ENCODE results near the gene LAMA4.

LAMA4 gene

GRCh38 chr6:112298816-112299281 lies 44.5 kb upstream of the LAMA4 start:
- no peaks in the 10 kb centered on the region for H3K36me3 ChIP-seq (replicated peaks in 1 of 2; ENCODE audit: control insufficient read depth in 2 of 2, insufficient read depth in 2 of 2, low read length in 2 of 2)
- H4K8ac ChIP-seq (ENCODE audit: low read depth, low read length) = no peak overlapping the region
- no peak overlapping the region for H2BK120ac ChIP-seq (ENCODE audit: low read depth, low read length)
- no peak overlapping the region for H3K23ac ChIP-seq (ENCODE audit: low read depth, low read length, poor library complexity)
- no peak overlapping the region for H3K9ac ChIP-seq (ENCODE audit: low read depth, low read length, poor library complexity)
- H3K18ac ChIP-seq (ENCODE audit: low read length) = no peak overlapping the region
- H4K91ac ChIP-seq (ENCODE audit: low read depth, low read length, poor library complexity) = no peak overlapping the region
- no peak overlapping the region for H3K27ac ChIP-seq (replicated peaks; ENCODE audit: low read length)
- H3K14ac ChIP-seq (ENCODE audit: low read length) = no peak overlapping the region
- H3K9me3 ChIP-seq (replicated peaks in 1 of 2; ENCODE audit: control insufficient read depth in 2 of 2, insufficient read depth in 1 of 2, low read depth in 1 of 2, low read length in 2 of 2) = no peaks in the 10 kb centered on the region
- H3K4me1 ChIP-seq (ENCODE audit: control insufficient read depth in 2 of 2, insufficient read depth in 1 of 2, low read depth in 1 of 2, low read length in 2 of 2) = peaks cover 2 to 21% of the 10 kb centered on the region in 2 donors
- H3K27me3 ChIP-seq (ENCODE audit: control insufficient read depth in 3 of 3, insufficient read depth in 3 of 3, low read depth in 1 of 3, low read length in 3 of 3) = no peaks in the 10 kb centered on the region
- H3K79me1 ChIP-seq (ENCODE audit: low read depth, low read length) = no peaks in the 10 kb centered on the region
- H2BK15ac ChIP-seq (ENCODE audit: low read length) = no peak overlapping the region
- no peak for DNase-seq (ENCODE audit: low spot score)
- WGBS, 2 donors (ENCODE audit: extremely low coverage in 2 of 2, insufficient read length in 2 of 2, insufficient replicate concordance in 1 of 2) = no CpG with 5 or more reads among the region's 1 CpG
- H2BK12ac ChIP-seq (ENCODE audit: low read length) = no peak overlapping the region
- no peak overlapping the region for H2BK5ac ChIP-seq (ENCODE audit: low read length)
- H3K4me2 ChIP-seq (ENCODE audit: insufficient read depth, low read length, poor library complexity, severe bottlenecking) = no peak overlapping the region
- peak overlapping the region; percentile 58 for H2AFZ ChIP-seq (ENCODE audit: low read length)
- no peak overlapping the region for H3K4ac ChIP-seq (ENCODE audit: low read length)
- H2AK5ac ChIP-seq (ENCODE audit: low read depth, low read length) = no peak overlapping the region
- H3K4me3 ChIP-seq (ENCODE audit: low read length in 2 of 2) = no peak overlapping the region

- DNase-seq (ENCODE audit: low spot score) = no peak
- no peak overlapping the region for H2BK12ac ChIP-seq (ENCODE audit: low read length)
- no peaks in the 10 kb centered on the region for H3K27me3 ChIP-seq (ENCODE audit: control insufficient read depth in 3 of 3, insufficient read depth in 3 of 3, low read depth in 1 of 3, low read length in 3 of 3)
- H3K4me1 ChIP-seq (ENCODE audit: control insufficient read depth in 2 of 2, insufficient read depth in 1 of 2, low read depth in 1 of 2, low read length in 2 of 2) = peaks cover 2 to 21% of the 10 kb centered on the region in 2 donors
- no peaks in the 10 kb centered on the region for H3K79me1 ChIP-seq (ENCODE audit: low read depth, low read length)
- no peak overlapping the region for H3K18ac ChIP-seq (ENCODE audit: low read length)
- H2AK5ac ChIP-seq (ENCODE audit: low read depth, low read length) = no peak overlapping the region
- no peak overlapping the region for H3K27ac ChIP-seq (replicated peaks; ENCODE audit: low read length)
- no peak overlapping the region for H3K4me2 ChIP-seq (ENCODE audit: insufficient read depth, low read length, poor library complexity, severe bottlenecking)
- H4K91ac ChIP-seq (ENCODE audit: low read depth, low read length, poor library complexity) = no peak overlapping the region
- H4K8ac ChIP-seq (ENCODE audit: low read depth, low read length) = no peak overlapping the region
- H2BK5ac ChIP-seq (ENCODE audit: low read length) = no peak overlapping the region
- H3K4ac ChIP-seq (ENCODE audit: low read length) = no peak overlapping the region
- no peak overlapping the region for H3K14ac ChIP-seq (ENCODE audit: low read length)
- no peak overlapping the region for H3K23ac ChIP-seq (ENCODE audit: low read depth, low read length, poor library complexity)
- H2BK15ac ChIP-seq (ENCODE audit: low read length) = no peak overlapping the region
- H2BK120ac ChIP-seq (ENCODE audit: low read depth, low read length) = no peak overlapping the region
- no CpG with 5 or more reads among the region's 7 CpGs for WGBS, 2 donors (ENCODE audit: extremely low coverage in 2 of 2, insufficient read length in 2 of 2, insufficient replicate concordance in 1 of 2)
- H2AFZ ChIP-seq (ENCODE audit: low read length) = peak overlapping the region; percentile 58
- no peak overlapping the region for H3K4me3 ChIP-seq (ENCODE audit: low read length in 2 of 2)
- H3K9ac ChIP-seq (ENCODE audit: low read depth, low read length, poor library complexity) = no peak overlapping the region
- H3K36me3 ChIP-seq (replicated peaks in 1 of 2; ENCODE audit: control insufficient read depth in 2 of 2, insufficient read depth in 2 of 2, low read length in 2 of 2) = no peaks in the 10 kb centered on the region
- no peaks in the 10 kb centered on the region for H3K9me3 ChIP-seq (replicated peaks in 1 of 2; ENCODE audit: control insufficient read depth in 2 of 2, insufficient read depth in 1 of 2, low read depth in 1 of 2, low read length in 2 of 2)
These were observed 43.8 kb upstream of the LAMA4 start for GRCh38 chr6:112298021-112298745.

GRCh38 chr6:112296694-112297093 lies 42.3 kb upstream of the LAMA4 start:
- Histone ChIP-seq H4K8ac (ENCODE audit: low read depth, low read length) (no peak overlapping the region), H3K27me3 (ENCODE audit: control insufficient read depth in 3 of 3, insufficient read depth in 3 of 3, low read depth in 1 of 3, low read length in 3 of 3) (no peaks in the 10 kb centered on the region), H3K79me1 (ENCODE audit: low read depth, low read length) (no peaks in the 10 kb centered on the region), H3K4me3 (ENCODE audit: low read length in 2 of 2) (no peak overlapping the region), H4K91ac (ENCODE audit: low read depth, low read length, poor library complexity) (no peak overlapping the region), H3K14ac (ENCODE audit: low read length) (no peak overlapping the region), H3K23ac (ENCODE audit: low read depth, low read length, poor library complexity) (no peak overlapping the region), H3K18ac (ENCODE audit: low read length) (no peak overlapping the region), H2BK120ac (ENCODE audit: low read depth, low read length) (no peak overlapping the region), H2BK15ac (ENCODE audit: low read length) (no peak overlapping the region), H3K36me3 (replicated peaks in 1 of 2; ENCODE audit: control insufficient read depth in 2 of 2, insufficient read depth in 2 of 2, low read length in 2 of 2) (no peaks in the 10 kb centered on the region), H2AFZ (ENCODE audit: low read length) (peak overlapping the region; percentile 58), H3K9me3 (replicated peaks in 1 of 2; ENCODE audit: control insufficient read depth in 2 of 2, insufficient read depth in 1 of 2, low read depth in 1 of 2, low read length in 2 of 2) (no peaks in the 10 kb centered on the region), H3K27ac (replicated peaks; ENCODE audit: low read length) (no peak overlapping the region), H3K9ac (ENCODE audit: low read depth, low read length, poor library complexity) (no peak overlapping the region), H3K4ac (ENCODE audit: low read length) (no peak overlapping the region), H2AK5ac (ENCODE audit: low read depth, low read length) (no peak overlapping the region), H2BK12ac (ENCODE audit: low read length) (no peak overlapping the region), H2BK5ac (ENCODE audit: low read length) (no peak overlapping the region), H3K4me2 (ENCODE audit: insufficient read depth, low read length, poor library complexity, severe bottlenecking) (no peak overlapping the region), H3K4me1 (ENCODE audit: control insufficient read depth in 2 of 2, insufficient read depth in 1 of 2, low read depth in 1 of 2, low read length in 2 of 2) (peaks cover 2 to 21% of the 10 kb centered on the region in 2 donors)
- no peak for DNase-seq (ENCODE audit: low spot score)

- no peak overlapping the region for H3K9ac ChIP-seq (ENCODE audit: low read depth, low read length, poor library complexity)
- H3K36me3 ChIP-seq (replicated peaks in 1 of 2; ENCODE audit: control insufficient read depth in 2 of 2, insufficient read depth in 2 of 2, low read length in 2 of 2) = no peaks in the 10 kb centered on the region
- H4K91ac ChIP-seq (ENCODE audit: low read depth, low read length, poor library complexity) = no peak overlapping the region
- H3K18ac ChIP-seq (ENCODE audit: low read length) = no peak overlapping the region
- no peak overlapping the region for H2BK12ac ChIP-seq (ENCODE audit: low read length)
- H3K27me3 ChIP-seq (ENCODE audit: control insufficient read depth in 3 of 3, insufficient read depth in 3 of 3, low read depth in 1 of 3, low read length in 3 of 3) = no peaks in the 10 kb centered on the region
- H2BK15ac ChIP-seq (ENCODE audit: low read length) = no peak overlapping the region
- H3K27ac ChIP-seq (replicated peaks; ENCODE audit: low read length) = no peak overlapping the region
- no peaks in the 10 kb centered on the region for H3K9me3 ChIP-seq (replicated peaks in 1 of 2; ENCODE audit: control insufficient read depth in 2 of 2, insufficient read depth in 1 of 2, low read depth in 1 of 2, low read length in 2 of 2)
- peak overlapping the region; percentile 58 for H2AFZ ChIP-seq (ENCODE audit: low read length)
- H3K4me3 ChIP-seq (ENCODE audit: low read length in 2 of 2) = no peak overlapping the region
- no peak overlapping the region for H2BK5ac ChIP-seq (ENCODE audit: low read length)
- no peak overlapping the region for H4K8ac ChIP-seq (ENCODE audit: low read depth, low read length)
- peaks cover 2 to 21% of the 10 kb centered on the region in 2 donors for H3K4me1 ChIP-seq (ENCODE audit: control insufficient read depth in 2 of 2, insufficient read depth in 1 of 2, low read depth in 1 of 2, low read length in 2 of 2)
- no peak overlapping the region for H3K4ac ChIP-seq (ENCODE audit: low read length)
- H2BK120ac ChIP-seq (ENCODE audit: low read depth, low read length) = no peak overlapping the region
- H3K23ac ChIP-seq (ENCODE audit: low read depth, low read length, poor library complexity) = no peak overlapping the region
- H3K4me2 ChIP-seq (ENCODE audit: insufficient read depth, low read length, poor library complexity, severe bottlenecking) = no peak overlapping the region
- no peak overlapping the region for H2AK5ac ChIP-seq (ENCODE audit: low read depth, low read length)
- no peak overlapping the region for H3K14ac ChIP-seq (ENCODE audit: low read length)
- WGBS, 2 donors (ENCODE audit: extremely low coverage in 2 of 2, insufficient read length in 2 of 2, insufficient replicate concordance in 1 of 2) = no CpG with 5 or more reads among the region's 2 CpGs
- no peaks in the 10 kb centered on the region for H3K79me1 ChIP-seq (ENCODE audit: low read depth, low read length)
- DNase-seq (ENCODE audit: low spot score) = no peak
These were observed 41.8 kb upstream of the LAMA4 start for GRCh38 chr6:112296122-112296521.

All from neuronal stem cell (in vitro differentiated cells).